Epidermal melanocyte (primary cell): ENCODE results near the gene RETN.

Experiments
- DNase-seq: peaks from one replicate; pipeline ENCODE4 v3.0.0; 2011; ENCODE audit warnings: low spot score; ENCODE audit not compliant: insufficient read length

Gene RETN

GRCh38 chr19:7681340-7682174, 12.7 kb downstream of the RETN start:
- peak; percentile 89 for DNase-seq

- no peak for DNase-seq
These were observed 13.5 kb downstream of the RETN start for GRCh38 chr19:7682175-7682855.

- no peak for DNase-seq
These were observed 16.9 kb downstream of the RETN start for GRCh38 chr19:7685546-7686445.

- DNase-seq, result no peak
These were observed 18.3 kb downstream of the RETN start for GRCh38 chr19:7687177-7687576.

GRCh38 chr19:7689165-7689564, 20.3 kb downstream of the RETN start:
- no peak for DNase-seq

GRCh38 chr19:7690779-7691258, 22.0 kb downstream of the RETN start:
- DNase-seq, result no peak

- DNase-seq, result no peak
These were observed 22.6 kb downstream of the RETN start for GRCh38 chr19:7691497-7691896.

- no peak for DNase-seq
These were observed 23.7 kb downstream of the RETN start for GRCh38 chr19:7692417-7693088.

GRCh38 chr19:7694499-7694898, 25.6 kb downstream of the RETN start:
- no peak for DNase-seq

GRCh38 chr19:7697721-7698287, 29.0 kb downstream of the RETN start:
- no peak for DNase-seq

- no peak for DNase-seq
These were observed 29.7 kb downstream of the RETN start for GRCh38 chr19:7698583-7698982.

GRCh38 chr19:7699003-7699402, 30.2 kb downstream of the RETN start:
- no peak for DNase-seq

GRCh38 chr19:7699417-7700401, 30.9 kb downstream of the RETN start:
- DNase-seq, result no peak

- no peak for DNase-seq
These were observed 32.3 kb downstream of the RETN start for GRCh38 chr19:7701049-7701653.

GRCh38 chr19:7701654-7702457, 33.0 kb downstream of the RETN start, which contains the start of gene FCER2:
Gene FCER2 (minus strand): TSS chr19:7702131. CDS start chr19:7699760, 2,371 bp downstream.
- DNase-seq, result no peak

GRCh38 chr19:7703332-7703731, 34.5 kb downstream of the RETN start:
- no peak for DNase-seq

GRCh38 chr19:7704280-7705060, 35.6 kb downstream of the RETN start:
- DNase-seq, result no peak
